HG03520 (cell line): Measurements from ENCODE around the gene ATP2B2.

Source experiments
- ATAC-seq: cut with Tn5 transposase; IDR thresholded peaks from one replicate; pipeline ENCODE4 v1.9.1; 2021; ENCODE audit warnings: mild to moderate bottlenecking, moderate library complexity; ENCODE audit not compliant: unreplicated experiment

Gene ATP2B2

GRCh38 chr3:10335190-10335738 is 170.1 kb downstream of the ATP2B2 start:
- no peak for ATAC-seq

GRCh38 chr3:10334459-10334858 is 170.9 kb downstream of the ATP2B2 start:
- no peak for ATAC-seq

- no peak for ATAC-seq
Observed at GRCh38 chr3:10334042-10334441, 171.3 kb downstream of the ATP2B2 start.

- ATAC-seq = no peak
Observed at GRCh38 chr3:10333349-10333650, 172.1 kb downstream of the ATP2B2 start.

GRCh38 chr3:10332481-10333348 is 172.7 kb downstream of the ATP2B2 start:
- no peak for ATAC-seq

- no peak for ATAC-seq
Observed at GRCh38 chr3:10331320-10331719, 174.1 kb downstream of the ATP2B2 start.

GRCh38 chr3:10330319-10330718 is 175.1 kb downstream of the ATP2B2 start:
- ATAC-seq = no peak

- no peak for ATAC-seq
Observed at GRCh38 chr3:10329495-10330015, 175.8 kb downstream of the ATP2B2 start.

- ATAC-seq = no peak
Observed at GRCh38 chr3:10328460-10329071, 176.8 kb downstream of the ATP2B2 start.

GRCh38 chr3:10327592-10327991 is 177.8 kb downstream of the ATP2B2 start:
- no peak for ATAC-seq

GRCh38 chr3:10322352-10322710 is 183.1 kb downstream of the ATP2B2 start:
- no peak for ATAC-seq

- ATAC-seq = no peak
Observed at GRCh38 chr3:10321630-10322351, 183.6 kb downstream of the ATP2B2 start.

GRCh38 chr3:10320320-10320677 is 185.1 kb downstream of the ATP2B2 start:
- ATAC-seq = no peak

- ATAC-seq = no peak
Observed at GRCh38 chr3:10319804-10320203, 185.6 kb downstream of the ATP2B2 start.

- no peak for ATAC-seq
Observed at GRCh38 chr3:10319251-10319650, 186.1 kb downstream of the ATP2B2 start.

GRCh38 chr3:10317961-10318350 is 187.4 kb downstream of the ATP2B2 start:
- no peak for ATAC-seq

- ATAC-seq = no peak
Observed at GRCh38 chr3:10317311-10317960, 187.9 kb downstream of the ATP2B2 start.

- ATAC-seq = no peak
Observed at GRCh38 chr3:10315771-10316344, 189.5 kb downstream of the ATP2B2 start.

GRCh38 chr3:10315101-10315500 is 190.3 kb downstream of the ATP2B2 start:
- ATAC-seq = no peak

GRCh38 chr3:10312861-10313260 is 192.5 kb downstream of the ATP2B2 start:
- ATAC-seq = no peak

GRCh38 chr3:10312391-10312790 is 193.0 kb downstream of the ATP2B2 start:
- ATAC-seq = no peak
